ENCODE data around the gene NT5DC3.

GRCh38 chr12:103816663-103817062 lies 24.4 kb downstream of the NT5DC3 start:
- TF ChIP-seq CTCF (conservative IDR thresholded peaks at IDR 0.05; ENCODE audit: low read length) (no peak), EZH2phosphoT487 (IDR thresholded peaks at IDR 0.05; ENCODE audit: borderline replicate concordance) (no peak)

Data from Loucy (cell line).